ENCODE data around the gene UBE2Q2.

Gene UBE2Q2

GRCh38 chr15:75930866-75931265, 87.6 kb downstream of the UBE2Q2 start:
- peaks cover 20 to 24% of the 10 kb centered on the region in 2 donors for H3K4me1 Mint-ChIP-seq
- DNase-seq, result no peak
- no peaks in the 10 kb centered on the region for H3K27me3 Mint-ChIP-seq
- no peak for ATAC-seq (replicated peaks)
- H3K9me3 Mint-ChIP-seq, result no peaks in the 10 kb centered on the region
- H3K27ac Mint-ChIP-seq, result no peak overlapping the region
- no peak overlapping the region for H3K4me3 Mint-ChIP-seq
- peaks cover 34 to 56% of the 10 kb centered on the region in 2 donors for H3K36me3 Mint-ChIP-seq

- no peak overlapping the region for H3K27ac Mint-ChIP-seq
- peaks cover 12 to 24% of the 10 kb centered on the region in 2 donors for H3K36me3 Mint-ChIP-seq
- H3K27me3 Mint-ChIP-seq, result peaks cover 4 to 8% of the 10 kb centered on the region in 2 donors
- peaks cover 0 to 3% of the 10 kb centered on the region in 2 donors for H3K4me1 Mint-ChIP-seq
- peaks cover 2 to 7% of the 10 kb centered on the region in 2 donors for H3K9me3 Mint-ChIP-seq
- H3K4me3 Mint-ChIP-seq, result no peak overlapping the region
- no peak for ATAC-seq (replicated peaks)
- DNase-seq, result no peak
These were observed 99.2 kb downstream of the UBE2Q2 start for GRCh38 chr15:75942464-75942863.

DNA sequence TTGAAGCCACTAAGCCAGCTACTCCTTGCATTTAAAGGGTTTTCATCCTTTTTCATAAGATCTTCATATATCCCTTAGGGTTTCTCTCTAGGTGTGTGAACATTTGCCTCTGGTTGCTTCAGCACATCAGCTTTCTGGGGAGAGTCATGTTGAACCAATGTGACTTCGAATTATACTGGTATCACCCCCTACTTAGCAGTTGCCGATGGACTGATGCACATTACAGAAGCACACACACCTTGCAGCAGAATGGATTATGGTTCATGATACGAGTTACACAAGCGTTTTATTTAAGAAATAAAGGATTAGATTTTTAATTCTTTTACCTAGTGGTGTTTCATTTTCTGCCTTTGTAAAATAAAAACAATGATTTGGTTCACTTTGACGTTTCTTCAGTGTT, 100.0 kb downstream of the UBE2Q2 start:
- peaks cover 0 to 3% of the 10 kb centered on the region in 2 donors for H3K4me1 Mint-ChIP-seq
- DNase-seq (no peak), ATAC-seq (replicated peaks) (no peak)
- H3K9me3 Mint-ChIP-seq, result peaks cover 2 to 7% of the 10 kb centered on the region in 2 donors
- H3K27ac Mint-ChIP-seq, result no peak overlapping the region
- H3K36me3 Mint-ChIP-seq, result peaks cover 6 to 16% of the 10 kb centered on the region in 2 donors
- H3K4me3 Mint-ChIP-seq, result no peak overlapping the region
- H3K27me3 Mint-ChIP-seq, result peaks cover 8 to 10% of the 10 kb centered on the region in 2 donors

DNA sequence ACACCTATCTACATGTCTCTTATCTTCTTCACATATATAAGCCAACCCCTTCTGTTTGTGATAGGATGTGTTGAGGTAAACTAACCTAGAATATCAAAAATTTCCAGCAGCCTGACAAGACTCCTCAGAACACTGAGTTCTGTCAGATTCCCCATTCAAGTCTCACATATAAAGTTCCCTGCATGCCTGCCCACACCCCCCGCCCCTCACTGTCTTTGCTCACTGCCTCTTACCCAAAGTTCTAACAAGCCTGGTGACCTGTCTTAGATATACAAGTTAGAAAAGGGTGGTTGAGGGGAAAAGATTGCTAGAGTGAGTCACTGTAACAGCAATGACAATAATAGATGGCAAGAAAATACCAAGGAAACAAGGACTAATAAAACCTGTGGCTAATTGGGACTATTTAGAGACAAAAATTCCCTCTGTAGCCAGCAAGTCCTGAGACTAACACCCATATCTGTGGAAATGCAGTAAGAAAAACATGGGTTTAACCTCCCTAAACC, 100.5 kb downstream of the UBE2Q2 start:
- peaks cover 8 to 10% of the 10 kb centered on the region in 2 donors for H3K27me3 Mint-ChIP-seq
- H3K4me1 Mint-ChIP-seq, result peaks cover 0 to 3% of the 10 kb centered on the region in 2 donors
- peaks cover 2 to 7% of the 10 kb centered on the region in 2 donors for H3K9me3 Mint-ChIP-seq
- peaks cover 1 to 11% of the 10 kb centered on the region in 2 donors for H3K36me3 Mint-ChIP-seq
- H3K4me3 Mint-ChIP-seq, result no peak overlapping the region
- H3K27ac Mint-ChIP-seq, result no peak overlapping the region
- ATAC-seq (replicated peaks) (no peak), DNase-seq (no peak)

- DNase-seq (no peak), ATAC-seq (replicated peaks) (peak in 1 of 2 donors; percentile 50)
- peaks cover 8 to 10% of the 10 kb centered on the region in 2 donors for H3K27me3 Mint-ChIP-seq
- peaks cover 0 to 3% of the 10 kb centered on the region in 2 donors for H3K4me1 Mint-ChIP-seq
- no peak overlapping the region for H3K4me3 Mint-ChIP-seq
- H3K9me3 Mint-ChIP-seq, result peaks cover 2 to 4% of the 10 kb centered on the region in 2 donors
- no peaks in the 10 kb centered on the region for H3K36me3 Mint-ChIP-seq
- H3K27ac Mint-ChIP-seq, result no peak overlapping the region
These were observed 102.7 kb downstream of the UBE2Q2 start for GRCh38 chr15:75945953-75946352.

DNA sequence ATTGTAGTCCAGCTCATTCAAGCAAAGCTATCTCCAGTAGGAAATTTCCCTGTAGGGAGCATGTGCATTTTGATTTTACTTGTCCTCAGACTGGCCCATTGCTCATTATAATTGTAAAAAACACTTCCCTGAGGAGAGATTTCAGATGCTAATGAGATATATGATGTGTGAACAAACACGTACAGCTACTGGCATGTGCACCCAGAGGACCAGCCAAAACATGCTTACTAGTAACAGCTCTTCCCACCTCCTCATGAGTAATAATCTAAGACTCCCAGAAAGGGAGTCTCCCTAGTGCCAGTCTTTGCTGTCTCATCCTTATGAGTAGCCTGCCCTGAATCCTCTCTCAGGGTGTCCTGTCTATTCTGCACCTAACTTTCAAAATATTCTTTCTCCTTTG, 103.8 kb downstream of the UBE2Q2 start:
- DNase-seq (no peak), ATAC-seq (replicated peaks) (no peak)
- Mint-ChIP-seq H3K9me3 (peaks cover 2 to 4% of the 10 kb centered on the region in 2 donors), H3K4me1 (peaks cover 0 to 3% of the 10 kb centered on the region in 2 donors), H3K27ac (no peak overlapping the region), H3K27me3 (peaks cover 8 to 14% of the 10 kb centered on the region in 2 donors), H3K36me3 (no peaks in the 10 kb centered on the region), H3K4me3 (no peak overlapping the region)

- DNase-seq (no peak), ATAC-seq (replicated peaks) (no peak)
- H3K27ac Mint-ChIP-seq, result no peak overlapping the region
- peaks cover 2 to 4% of the 10 kb centered on the region in 2 donors for H3K9me3 Mint-ChIP-seq
- H3K27me3 Mint-ChIP-seq, result peaks cover 8 to 21% of the 10 kb centered on the region in 2 donors
- peaks cover 0 to under 1% of the 10 kb centered on the region in 2 donors for H3K4me1 Mint-ChIP-seq
- H3K4me3 Mint-ChIP-seq, result no peak overlapping the region
- H3K36me3 Mint-ChIP-seq, result no peaks in the 10 kb centered on the region
These were observed 105.6 kb downstream of the UBE2Q2 start for GRCh38 chr15:75948761-75949296.
